Measurements from ENCODE around the gene IDH3A. TPM values are rescaled to one million over a fixed set of nuclear protein-coding genes. Genes with fewer than 3 reads are reported as not detected.

The IDH3A gene
- total RNA-seq, 6 experiments from 2014 or later: 67.3 to 82.1 (median 78.3) TPM

DNA sequence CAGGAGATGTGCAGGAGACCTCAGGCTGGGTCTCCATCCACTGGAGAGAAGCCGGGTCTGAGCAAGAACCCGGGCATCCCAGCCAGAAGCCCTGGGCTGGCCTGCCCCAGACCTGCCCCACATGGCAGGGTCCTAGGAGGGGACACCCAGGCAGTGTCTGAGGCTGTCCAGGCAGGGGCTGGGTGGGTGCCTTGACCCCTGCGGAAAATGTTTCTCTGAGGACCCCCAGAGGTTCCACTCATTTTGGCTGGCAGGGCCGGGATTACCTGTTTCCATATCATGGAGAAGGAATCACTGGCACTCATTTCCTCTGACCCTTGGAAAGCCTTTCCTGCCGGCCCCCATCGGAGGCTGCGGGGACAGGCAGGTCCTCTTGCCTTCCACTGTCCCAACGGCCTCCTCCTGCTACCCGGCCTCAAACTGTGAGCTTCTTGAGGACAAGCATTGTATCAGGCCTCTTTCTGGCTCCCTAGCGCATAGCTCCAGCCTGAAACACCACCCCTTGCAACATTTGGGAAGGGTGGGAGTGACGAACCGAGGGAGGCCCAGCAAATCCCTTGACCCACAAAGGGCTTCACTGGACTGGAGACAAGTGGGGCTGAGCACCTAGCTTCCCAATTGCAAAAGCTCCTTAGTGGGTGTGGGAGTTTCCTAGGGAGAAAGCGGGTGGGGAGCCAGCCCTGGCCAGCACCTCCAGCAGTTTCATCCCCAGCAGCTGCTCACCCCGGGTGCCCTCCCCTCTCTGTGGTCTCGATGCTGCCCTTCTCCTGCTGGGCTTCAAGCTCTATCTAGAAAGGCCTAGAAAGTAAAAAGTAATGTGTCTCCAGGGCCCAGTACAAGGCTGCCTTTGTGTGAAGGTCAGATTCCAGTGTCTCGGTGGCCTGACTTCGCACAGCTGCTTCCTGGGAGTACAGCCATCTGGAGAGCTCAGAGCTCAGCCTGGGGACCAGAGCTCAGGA is 55.5 kb downstream of the IDH3A start:
- Mint-ChIP-seq H3K9me3 (no peaks in the 10 kb centered on the region), H3K4me3 (no peak overlapping the region), H3K4me1 (ENCODE audit: low read depth) (peaks cover 19% of the 10 kb centered on the region), H3K27me3 (ENCODE audit: insufficient read depth) (peaks cover 30% of the 10 kb centered on the region), H3K27ac (no peak overlapping the region), H3K36me3 (ENCODE audit: low read depth) (no peaks in the 10 kb centered on the region)
- TF ChIP-seq, protein P1, sequence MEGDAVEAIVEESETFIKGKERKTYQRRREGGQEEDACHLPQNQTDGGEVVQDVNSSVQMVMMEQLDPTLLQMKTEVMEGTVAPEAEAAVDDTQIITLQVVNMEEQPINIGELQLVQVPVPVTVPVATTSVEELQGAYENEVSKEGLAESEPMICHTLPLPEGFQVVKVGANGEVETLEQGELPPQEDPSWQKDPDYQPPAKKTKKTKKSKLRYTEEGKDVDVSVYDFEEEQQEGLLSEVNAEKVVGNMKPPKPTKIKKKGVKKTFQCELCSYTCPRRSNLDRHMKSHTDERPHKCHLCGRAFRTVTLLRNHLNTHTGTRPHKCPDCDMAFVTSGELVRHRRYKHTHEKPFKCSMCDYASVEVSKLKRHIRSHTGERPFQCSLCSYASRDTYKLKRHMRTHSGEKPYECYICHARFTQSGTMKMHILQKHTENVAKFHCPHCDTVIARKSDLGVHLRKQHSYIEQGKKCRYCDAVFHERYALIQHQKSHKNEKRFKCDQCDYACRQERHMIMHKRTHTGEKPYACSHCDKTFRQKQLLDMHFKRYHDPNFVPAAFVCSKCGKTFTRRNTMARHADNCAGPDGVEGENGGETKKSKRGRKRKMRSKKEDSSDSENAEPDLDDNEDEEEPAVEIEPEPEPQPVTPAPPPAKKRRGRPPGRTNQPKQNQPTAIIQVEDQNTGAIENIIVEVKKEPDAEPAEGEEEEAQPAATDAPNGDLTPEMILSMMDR (IDR thresholded peaks at IDR 0.05): no peak
- no peak for DNase-seq

- H3K4me1 Mint-ChIP-seq (ENCODE audit: low read depth): peaks cover 27% of the 10 kb centered on the region
- no peaks in the 10 kb centered on the region for H3K36me3 Mint-ChIP-seq (ENCODE audit: low read depth)
- TF ChIP-seq, protein P1 (IDR thresholded peaks at IDR 0.05): no peak
- H3K27me3 Mint-ChIP-seq (ENCODE audit: insufficient read depth): peaks cover 26% of the 10 kb centered on the region
- H3K9me3 Mint-ChIP-seq: no peaks in the 10 kb centered on the region
- no peak overlapping the region for H3K27ac Mint-ChIP-seq
- DNase-seq: no peak
- H3K4me3 Mint-ChIP-seq: no peak overlapping the region
Observed at GRCh38 chr15:78205337-78205736, 56.2 kb downstream of the IDH3A start.

GRCh38 chr15:78205856-78206255 is 56.7 kb downstream of the IDH3A start:
- Mint-ChIP-seq H3K27ac (no peak overlapping the region), H3K4me1 (ENCODE audit: low read depth) (peaks cover 29% of the 10 kb centered on the region), H3K27me3 (ENCODE audit: insufficient read depth) (peaks cover 21% of the 10 kb centered on the region), H3K9me3 (no peaks in the 10 kb centered on the region), H3K4me3 (no peak overlapping the region), H3K36me3 (ENCODE audit: low read depth) (no peaks in the 10 kb centered on the region)
- TF ChIP-seq, protein P1 (IDR thresholded peaks at IDR 0.05): no peak
- no peak for DNase-seq

DNA sequence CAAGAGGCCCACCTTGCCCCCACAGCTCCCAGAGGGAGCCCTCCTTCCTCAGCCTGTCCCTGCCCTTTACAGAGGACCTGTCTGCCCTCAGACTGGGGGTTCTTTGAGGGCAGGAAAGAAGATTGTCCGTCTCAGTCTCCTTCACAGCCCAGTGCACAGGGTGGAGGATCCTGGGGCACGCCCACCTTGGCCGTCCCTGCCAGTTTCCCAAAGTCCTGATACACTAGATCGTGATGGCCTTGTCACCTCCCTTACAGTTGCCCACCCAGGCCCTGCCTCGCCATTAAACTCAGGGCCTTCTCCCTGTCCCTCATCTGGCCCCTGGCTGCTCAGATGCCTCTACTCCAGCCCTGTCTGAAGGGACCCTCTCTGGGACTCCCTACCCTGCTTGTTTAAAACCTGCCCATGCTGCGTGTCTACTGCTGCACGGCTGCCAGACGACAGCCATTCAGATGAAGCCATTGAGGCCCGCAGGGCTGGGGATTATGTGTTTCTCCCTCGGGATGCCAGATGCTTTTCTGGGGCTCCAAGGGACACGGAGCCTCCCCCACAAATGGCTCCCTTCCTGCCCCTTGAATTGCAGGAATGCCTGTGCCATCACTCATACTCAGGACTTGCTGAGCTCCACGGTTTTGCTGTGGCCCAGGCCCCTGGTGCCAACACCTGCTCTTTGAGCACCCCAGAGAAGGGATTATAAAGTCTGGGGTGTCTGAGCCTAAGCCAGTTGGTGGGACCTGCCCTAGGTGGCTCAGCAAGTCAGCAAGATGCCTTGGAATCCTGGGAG is 57.4 kb downstream of the IDH3A start:
- Mint-ChIP-seq H3K27ac (peak overlapping the region; percentile 51), H3K4me1 (ENCODE audit: low read depth) (peaks cover 29% of the 10 kb centered on the region)
- peak; percentile 44 for DNase-seq

DNA sequence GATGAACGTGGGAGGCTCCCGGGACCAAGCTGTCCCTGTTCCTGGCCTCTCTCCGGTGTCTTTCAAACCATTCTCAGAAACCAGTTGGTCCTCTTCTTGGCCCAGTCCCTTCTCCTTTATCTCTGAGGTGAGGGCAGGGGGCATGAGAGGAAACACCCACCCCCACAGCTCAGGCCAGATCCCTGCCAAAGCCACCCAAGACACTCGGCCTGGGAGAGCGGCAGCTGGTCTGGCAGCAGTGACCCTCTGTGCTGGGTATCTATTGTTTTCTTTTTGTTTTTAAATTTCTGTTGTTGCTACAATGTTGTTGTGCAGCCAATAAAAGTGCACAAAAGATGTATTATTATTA is 57.9 kb downstream of the IDH3A start:
- H3K27ac Mint-ChIP-seq: no peak overlapping the region
- H3K36me3 Mint-ChIP-seq (ENCODE audit: low read depth): no peaks in the 10 kb centered on the region
- TF ChIP-seq, protein P1 (IDR thresholded peaks at IDR 0.05): no peak
- no peaks in the 10 kb centered on the region for H3K9me3 Mint-ChIP-seq
- H3K27me3 Mint-ChIP-seq (ENCODE audit: insufficient read depth): peaks cover 17% of the 10 kb centered on the region
- H3K4me1 Mint-ChIP-seq (ENCODE audit: low read depth): peaks cover 32% of the 10 kb centered on the region
- DNase-seq: no peak
- no peak overlapping the region for H3K4me3 Mint-ChIP-seq

More for the DNA sequence above, 57.4 kb downstream of the IDH3A start:
- Mint-ChIP-seq H3K4me3 (no peak overlapping the region), H3K27me3 (ENCODE audit: insufficient read depth) (peaks cover 17% of the 10 kb centered on the region), H3K36me3 (ENCODE audit: low read depth) (no peaks in the 10 kb centered on the region), H3K9me3 (no peaks in the 10 kb centered on the region)
- TF ChIP-seq, protein P1 (IDR thresholded peaks at IDR 0.05): no peak
